ENCODE data around the gene HUWE1.

Gene HUWE1

GRCh38 chrX:53683556-53684414 is 2.7 kb downstream of the HUWE1 start:
- H3K27ac ChIP-seq = peak overlapping the region; percentile 76
- no peak for TF ChIP-seq CTCF (conservative IDR thresholded peaks at IDR 0.05)

- H3K27ac ChIP-seq = peak overlapping the region; percentile 76
- no peak for TF ChIP-seq CTCF (conservative IDR thresholded peaks at IDR 0.05)
Measured at GRCh38 chrX:53682885-53683555, 3.5 kb downstream of the HUWE1 start.

GRCh38 chrX:53681661-53682060 is 4.9 kb downstream of the HUWE1 start:
- H3K27ac ChIP-seq = no peak overlapping the region
- TF ChIP-seq CTCF (conservative IDR thresholded peaks at IDR 0.05) = no peak

DNA sequence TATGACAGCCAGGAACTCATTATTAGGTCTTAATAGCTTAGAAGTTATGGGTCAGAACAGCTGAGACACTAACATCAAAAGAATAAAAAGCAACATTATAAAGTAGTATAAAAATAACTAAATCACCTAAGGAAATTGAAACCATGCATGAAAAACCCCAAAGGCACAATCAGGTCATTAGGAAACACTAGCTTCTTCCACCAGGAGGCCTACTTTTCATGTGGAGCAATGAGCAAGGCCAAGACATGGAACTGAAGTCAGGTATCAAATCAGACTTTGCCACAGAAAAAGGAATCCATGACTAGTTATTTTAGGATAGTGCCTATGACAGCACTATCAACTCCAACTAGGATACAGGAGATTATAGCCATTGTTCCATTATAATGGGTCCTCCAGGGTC is 7.9 kb downstream of the HUWE1 start:
- H3K27ac ChIP-seq = no peak overlapping the region
- no peak for TF ChIP-seq CTCF (conservative IDR thresholded peaks at IDR 0.05)

DNA sequence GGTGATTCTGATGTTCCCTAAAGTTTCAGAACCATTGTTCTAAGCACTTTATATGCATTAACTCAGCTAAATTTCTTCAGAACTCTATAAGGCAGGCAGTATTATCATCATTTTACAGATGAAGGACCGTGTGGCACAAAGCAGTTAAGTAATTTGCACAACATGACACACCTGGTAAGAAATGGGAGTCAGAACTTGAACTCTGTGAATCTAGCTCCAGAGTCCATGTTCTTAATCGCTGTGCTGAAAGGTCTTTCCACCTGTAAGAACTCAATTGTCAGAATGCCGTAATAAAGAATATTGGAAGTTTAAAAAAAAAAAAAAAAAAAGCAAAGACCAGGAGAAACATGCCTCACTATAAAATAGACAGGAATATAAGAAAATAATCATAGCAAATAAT is 9.2 kb downstream of the HUWE1 start:
- H3K27ac ChIP-seq = no peak overlapping the region
- TF ChIP-seq CTCF (conservative IDR thresholded peaks at IDR 0.05) = no peak

GRCh38 chrX:53674581-53674980 is 11.9 kb downstream of the HUWE1 start:
- no peak for TF ChIP-seq CTCF (conservative IDR thresholded peaks at IDR 0.05)

GRCh38 chrX:53669258-53669657 is 17.3 kb downstream of the HUWE1 start:
- no peak overlapping the region for H3K27ac ChIP-seq
- no peak for TF ChIP-seq CTCF (conservative IDR thresholded peaks at IDR 0.05)

More at GRCh38 chrX:53674581-53674980, 11.9 kb downstream of the HUWE1 start:
- no peak overlapping the region for H3K27ac ChIP-seq
